Body of pancreas (tissue), 4 donors: Measurements from ENCODE around the gene PCCA. TPM values are rescaled to one million over a fixed set of nuclear protein-coding genes. Genes with fewer than 3 reads are reported as not detected.

Source experiments
- ATAC-seq: fragments of 150-250 bp; one replicate; pipeline ENCODE4 v1.9.1; 2016
- DNase-seq, 4 donors: peaks; one replicate each; pipeline ENCODE4 v3.0.0-alpha.2; 2019
- H3K27ac ChIP-seq, 4 donors: fragments of 200-600 bp; sonication (generic); 1 replicate in 3 of 4; 2 replicates in 1 of 4; pipeline versions ENCODE4 v1.5.1 to v1.6.1; 2016 to 2019; ENCODE audit warnings: mild to moderate bottlenecking in 1 of 4, mixed read lengths in 1 of 4, moderate library complexity in 1 of 4
- H3K27me3 ChIP-seq, 2 donors: fragments of 200-600 bp; sonication (generic); one replicate each; pipeline ENCODE4 v1.6.0; 2016; ENCODE audit warnings: mild to moderate bottlenecking in 1 of 2
- H3K36me3 ChIP-seq, 2 donors: fragments of 200-600 bp; sonication (generic); replicated peaks in 1 of 2; 2 replicates each; pipeline ENCODE4 v1.5.1; 2016; ENCODE audit warnings: low read depth in 2 of 2; ENCODE audit not compliant: insufficient read depth in 1 of 2
- H3K4me1 ChIP-seq: fragments of 200-600 bp; sonication (generic); one replicate; pipeline ENCODE4 v1.6.0; 2016
- H3K4me3 ChIP-seq, 2 donors: fragments of 200-600 bp; sonication (generic); 1 replicate in 1 of 2; 2 replicates in 1 of 2; pipeline ENCODE4 v1.5.1; 2016 to 2019
- H3K9me3 ChIP-seq, 3 donors: fragments of 200-600 bp; sonication (generic); 1 replicate in 2 of 3; 2 replicates in 1 of 3; pipeline ENCODE4 v1.5.1; 2016
- CTCF ChIP-seq, 7 experiments: fragments of 450-650 bp in 4 of 7; fragments of 200-600 bp in 3 of 7; sonication (generic) in 3 of 7; IDR thresholded peaks; one replicate each; pipeline ENCODE4 v1.5.1; 2016 to 2019; ENCODE audit warnings: antibody characterized with exemption in 7 of 7
- POLR2A ChIP-seq, 3 donors: fragments of 450-650 bp; IDR thresholded peaks; one replicate each; pipeline ENCODE4 v1.6.1; 2016; ENCODE audit warnings: antibody characterized with exemption in 3 of 3, mild to moderate bottlenecking in 2 of 3
- WGBS, 2 donors: methylation state at CpG; one replicate each; pipeline ENCODE4 v1.1.5; 2017; 5-methylcytosine and 5-hydroxymethylcytosine counted together
- intact Hi-C: fragments of 100-400 bp; cut with DNase I; formaldehyde crosslinking; loops from one replicate; pipeline ENCODE4 v1.15.1; 2023
- total RNA-seq, 2 donors: library from RNA; depleted of rRNA; stranded (reverse); fragments of >200 nt; gene quantifications; one replicate each; pipeline ENCODE4 v1.1.0, GENCODE V29; 2016

PCCA gene
- total RNA-seq, 2 donors from 2014 or later = 45.2 to 46.2 TPM

DNA sequence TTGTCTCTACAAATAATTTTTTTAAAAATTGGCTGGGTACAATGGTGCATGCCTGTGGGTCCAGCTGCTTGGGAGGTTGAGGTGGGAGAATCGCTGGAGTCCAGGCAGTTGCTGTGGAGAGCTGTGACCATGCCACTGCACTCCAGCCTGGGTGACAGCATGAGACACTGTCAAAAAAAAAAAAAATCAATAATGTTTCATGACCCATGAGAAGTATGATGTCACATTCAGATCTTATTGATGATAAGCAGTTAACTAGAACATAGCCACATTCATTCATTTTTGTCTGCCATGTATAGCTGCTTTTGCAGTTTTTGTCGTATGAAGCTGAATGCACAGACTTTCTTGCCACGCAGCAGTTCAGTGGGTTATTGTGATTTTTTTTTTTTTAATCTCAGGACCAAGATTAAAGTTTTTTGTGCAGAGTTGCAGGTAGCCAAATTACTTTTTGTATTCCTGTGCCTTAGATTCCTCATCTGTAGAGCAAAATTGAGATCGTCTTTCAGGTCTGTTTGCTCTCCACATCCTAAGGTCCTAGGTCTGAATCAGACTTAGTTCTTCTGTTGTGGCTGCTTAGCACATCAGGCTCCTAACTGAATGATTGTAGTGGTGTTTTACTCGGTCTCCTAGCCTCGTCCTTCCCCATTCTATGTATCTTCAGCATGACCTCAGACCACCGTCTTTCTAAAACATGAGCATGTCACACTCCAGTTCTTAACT is 354.5 kb downstream of the PCCA start:
- TF ChIP-seq CTCF (IDR thresholded peaks at IDR 0.05) = no peak
- TF ChIP-seq POLR2A (IDR thresholded peaks at IDR 0.05) = no peak
- Histone ChIP-seq H3K9me3 (no peaks in the 10 kb centered on the region), H3K36me3 (no peaks in the 10 kb centered on the region), H3K4me3 (no peak overlapping the region), H3K27me3 (no peaks in the 10 kb centered on the region), H3K4me1 (peaks cover 20% of the 10 kb centered on the region), H3K27ac (no peak overlapping the region)
- no peak for DNase-seq
- ATAC-seq = peak; percentile 59
- 82 to 85% methylated on average over 7 of the region's 7 CpGs for WGBS, 2 donors
- intact Hi-C loops = no loop called here

- Histone ChIP-seq H3K9me3 (no peaks in the 10 kb centered on the region), H3K36me3 (no peaks in the 10 kb centered on the region), H3K4me3 (no peak overlapping the region), H3K27ac (no peak overlapping the region), H3K4me1 (peaks cover 20% of the 10 kb centered on the region), H3K27me3 (no peaks in the 10 kb centered on the region)
- TF ChIP-seq CTCF (IDR thresholded peaks at IDR 0.05) (no peak), POLR2A (IDR thresholded peaks at IDR 0.05) (no peak)
- ATAC-seq (no peak), DNase-seq (no peak)
- intact Hi-C loops = no loop called here
- 91 to 93% methylated on average over 4 of the region's 4 CpGs for WGBS, 2 donors
Measured at GRCh38 chr13:100443998-100444328, 355.1 kb downstream of the PCCA start.

DNA sequence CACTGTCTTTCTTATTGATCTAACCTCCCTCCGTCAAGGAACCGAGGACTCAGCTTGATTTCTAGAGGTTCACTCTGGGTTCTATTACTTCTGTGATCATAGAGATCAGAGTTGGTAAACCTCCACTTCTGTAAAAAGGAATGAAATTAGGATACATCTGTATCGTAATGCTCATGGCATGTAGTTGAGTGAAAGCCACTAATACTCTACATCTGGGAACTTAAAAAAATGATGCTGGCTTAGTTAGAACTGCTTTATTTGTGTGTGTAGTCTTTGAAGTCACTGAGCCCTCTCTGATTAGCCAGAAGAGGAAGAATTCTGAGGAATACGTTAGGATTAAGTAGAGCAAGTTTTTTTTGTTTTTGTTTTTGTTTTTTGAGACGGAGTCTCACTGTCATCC is 358.9 kb downstream of the PCCA start:
- Histone ChIP-seq H3K9me3 (no peaks in the 10 kb centered on the region), H3K27me3 (no peaks in the 10 kb centered on the region), H3K36me3 (no peaks in the 10 kb centered on the region), H3K27ac (no peak overlapping the region), H3K4me1 (no peaks in the 10 kb centered on the region), H3K4me3 (no peak overlapping the region)
- DNase-seq (no peak), ATAC-seq (no peak)
- intact Hi-C loops = no loop called here
- WGBS, 2 donors = 95 to 97% methylated on average over 5 of the region's 5 CpGs
- TF ChIP-seq POLR2A (IDR thresholded peaks at IDR 0.05) = no peak
- TF ChIP-seq CTCF (IDR thresholded peaks at IDR 0.05) = no peak

- DNase-seq = no peak
- no peak for TF ChIP-seq POLR2A (IDR thresholded peaks at IDR 0.05)
- no peak for TF ChIP-seq CTCF (IDR thresholded peaks at IDR 0.05)
- no peaks in the 10 kb centered on the region for H3K27me3 ChIP-seq
- no peaks in the 10 kb centered on the region for H3K4me1 ChIP-seq
- intact Hi-C loops = no loop called here
- H3K27ac ChIP-seq = no peak overlapping the region
- no peak overlapping the region for H3K4me3 ChIP-seq
- H3K9me3 ChIP-seq = no peaks in the 10 kb centered on the region
- ATAC-seq = no peak
- 93 to 100% methylated on average over 2 of the region's 2 CpGs for WGBS, 2 donors
- no peaks in the 10 kb centered on the region for H3K36me3 ChIP-seq
Measured at GRCh38 chr13:100451923-100452322, 363.0 kb downstream of the PCCA start.

DNA sequence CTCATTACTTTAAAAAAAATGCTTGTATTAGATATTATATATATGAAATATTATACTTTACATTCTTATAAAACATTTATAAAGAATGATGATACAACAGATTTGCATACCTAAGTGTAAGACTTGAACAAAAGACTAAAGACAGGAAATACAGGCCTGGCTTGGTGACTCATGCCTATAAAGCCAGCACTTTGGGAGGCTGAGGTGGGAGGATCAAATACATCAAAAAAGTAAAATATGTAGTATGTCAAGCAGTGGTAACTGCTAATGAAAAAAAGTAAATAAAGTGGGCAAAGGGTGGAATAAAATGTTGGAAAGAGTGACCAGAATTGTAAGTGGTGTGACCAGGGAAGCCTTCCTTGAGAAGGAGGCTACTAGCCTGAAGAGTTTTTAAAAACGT is 366.0 kb downstream of the PCCA start:
- TF ChIP-seq POLR2A (IDR thresholded peaks at IDR 0.05) (no peak), CTCF (IDR thresholded peaks at IDR 0.05) (no peak)
- Histone ChIP-seq H3K4me1 (no peaks in the 10 kb centered on the region), H3K27me3 (no peaks in the 10 kb centered on the region), H3K36me3 (no peaks in the 10 kb centered on the region), H3K9me3 (no peaks in the 10 kb centered on the region), H3K27ac (no peak overlapping the region), H3K4me3 (no peak overlapping the region)
- 94 to 95% methylated on average over 1 of the region's 1 CpG for WGBS, 2 donors
- DNase-seq (no peak), ATAC-seq (no peak)
- intact Hi-C loops = no loop called here
